CD4-positive, alpha-beta T cell treated with Interleukin-6 for 4 hours (primary cell): ENCODE data around the gene BDP1.
"Not testable (repeated sequence)": the region's sequence is repeated elsewhere in the genome, so short reads cannot be mapped to it uniquely, and the experiment has no call there.

Experiments used
- DNase-seq: peaks from one replicate; pipeline ENCODE4 v3.0.0-alpha.2; 2020; ENCODE audit warnings: mixed read lengths

The BDP1 gene

GRCh38 chr5:71460693-71461092 lies 5.2 kb downstream of the BDP1 start:
- DNase-seq, result no peak

DNA sequence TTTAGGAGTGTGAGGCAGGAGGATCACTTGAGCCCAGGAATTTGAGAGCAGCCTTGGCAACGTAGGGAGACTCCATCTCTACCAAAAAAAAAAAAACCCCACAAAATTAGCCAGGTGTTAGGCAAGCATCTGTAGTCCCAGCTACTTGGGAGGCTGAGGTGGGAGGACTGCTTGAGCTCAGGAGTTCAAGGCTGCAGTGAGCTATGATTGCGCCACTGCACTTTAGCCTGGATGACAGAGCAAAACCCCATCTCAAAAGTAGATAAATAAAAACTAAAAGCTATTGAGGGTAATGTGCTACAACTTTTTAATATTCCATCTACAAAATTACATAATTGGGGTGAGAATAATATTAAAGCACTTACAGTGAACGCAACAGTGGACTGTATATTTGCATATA lies 5.9 kb downstream of the BDP1 start:
- DNase-seq, result no peak

DNA sequence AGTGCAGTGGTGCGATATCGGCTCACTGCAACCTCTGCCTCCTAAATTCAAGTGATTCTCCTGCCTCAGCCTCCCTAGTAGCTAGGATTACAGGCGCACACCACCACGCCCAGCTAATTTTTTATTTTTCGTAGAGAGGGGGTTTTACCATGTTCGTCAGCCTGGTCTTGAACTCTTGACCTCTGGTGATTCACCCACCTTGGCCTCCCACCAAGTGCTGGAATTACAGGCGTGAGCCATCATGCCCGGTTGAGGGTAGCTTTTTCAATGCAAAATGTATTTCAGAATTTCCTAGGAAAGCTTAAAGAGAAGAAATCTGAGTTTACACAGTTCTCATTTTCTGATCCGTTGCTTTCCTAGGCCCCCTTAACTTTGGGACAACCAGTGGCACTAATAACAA lies 15.7 kb downstream of the BDP1 start:
- DNase-seq, result no peak

- no peak for DNase-seq
These were observed 20.4 kb downstream of the BDP1 start for GRCh38 chr5:71475788-71476384.

DNA sequence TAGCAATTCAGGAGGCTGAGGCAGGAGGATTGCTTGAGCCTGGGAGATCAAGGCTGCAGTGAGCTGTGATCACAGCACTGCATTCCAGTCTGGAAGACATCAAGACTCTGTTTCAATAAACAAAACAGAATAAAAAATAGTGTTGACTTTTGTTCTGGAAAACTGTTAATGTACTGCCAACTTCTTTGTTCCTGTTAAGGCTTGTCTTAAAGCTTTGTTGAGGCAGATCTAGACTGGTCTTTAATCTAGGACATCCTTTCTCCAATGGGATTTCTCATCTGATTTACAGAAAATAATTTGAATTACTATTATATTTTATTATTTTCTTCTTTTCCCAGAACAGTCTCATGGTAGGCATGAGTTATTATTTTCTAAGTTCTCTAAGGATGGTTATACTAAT lies 26.0 kb downstream of the BDP1 start:
- no peak for DNase-seq

GRCh38 chr5:71482132-71482531 lies 26.7 kb downstream of the BDP1 start:
- no peak for DNase-seq

DNA sequence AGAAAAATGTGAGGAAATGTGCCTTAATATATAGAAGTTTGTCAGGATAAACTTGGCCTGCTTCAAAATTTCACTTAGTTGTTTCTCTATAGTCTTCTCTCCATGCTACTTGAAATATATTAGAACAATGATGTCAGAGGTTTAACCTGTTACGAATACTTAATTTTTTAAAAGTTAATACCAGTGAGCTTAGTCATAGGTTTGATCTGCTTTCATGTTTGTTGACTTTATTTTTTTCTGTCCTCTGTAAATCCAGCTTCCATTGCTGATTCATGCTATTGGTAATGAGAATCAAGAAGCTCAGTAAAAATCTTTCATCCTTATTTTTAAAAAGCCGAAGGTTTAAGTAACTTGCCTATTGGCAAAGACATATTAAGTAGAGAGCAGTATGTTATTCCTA lies 27.9 kb downstream of the BDP1 start:
- DNase-seq, result no peak

DNA sequence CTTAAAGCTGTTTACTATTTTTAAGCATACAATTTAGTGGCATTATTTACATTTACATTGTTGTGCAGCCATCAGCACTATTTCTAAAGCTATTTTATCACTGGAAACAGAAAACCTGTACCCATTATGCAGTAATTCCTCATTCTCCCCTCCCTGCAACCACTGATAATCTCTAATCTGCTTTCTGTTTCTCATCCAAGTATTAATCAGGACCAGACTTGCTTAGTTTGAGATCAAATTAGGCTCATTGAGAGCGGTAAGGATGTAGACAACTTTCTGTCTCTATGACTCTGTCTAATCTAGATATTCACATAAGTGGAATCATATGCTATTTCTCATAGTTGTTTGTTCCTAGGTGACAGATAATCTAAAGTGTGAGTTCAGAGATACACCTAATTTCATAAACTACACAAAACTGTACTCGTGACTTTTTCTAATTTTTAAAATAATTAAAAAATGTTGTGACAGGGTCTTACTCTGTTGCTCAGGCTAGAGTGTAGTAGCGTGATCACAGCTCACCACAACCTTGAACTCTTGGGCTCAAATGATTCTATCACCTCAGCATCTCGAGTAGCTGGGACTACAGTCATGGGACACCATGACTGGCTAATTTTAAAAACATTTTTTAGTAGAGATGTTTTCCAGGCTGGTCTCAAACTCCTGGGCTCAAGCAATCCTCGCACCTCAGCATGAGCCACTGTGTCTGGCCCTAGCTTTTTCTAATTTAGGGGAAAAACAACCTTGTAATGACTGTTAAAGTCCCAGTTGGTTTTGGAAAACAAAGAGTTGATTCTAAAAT lies 37.6 kb downstream of the BDP1 start:
- DNase-seq, result no peak

- DNase-seq, result not testable (repeated sequence)
These were observed 38.8 kb downstream of the BDP1 start for GRCh38 chr5:71494202-71494601.

DNA sequence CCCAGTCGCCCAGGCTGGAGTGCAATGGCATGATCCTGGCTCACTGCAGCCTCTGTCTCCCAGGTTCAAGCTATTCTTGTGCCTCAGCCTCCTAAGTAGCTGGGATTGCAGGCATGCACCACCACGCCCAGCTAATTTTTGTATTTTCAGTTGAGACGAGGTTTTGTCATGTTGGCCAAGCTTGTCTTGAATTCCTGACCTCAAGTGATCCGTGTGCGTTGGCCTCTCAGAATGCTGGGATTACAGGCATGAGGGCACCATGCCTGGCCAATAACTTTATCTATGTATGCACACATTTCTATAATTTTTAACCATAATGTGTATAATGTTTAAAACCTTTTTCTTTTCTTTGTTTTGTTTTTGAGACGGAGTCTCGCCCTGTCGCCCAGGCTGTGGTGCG lies 43.3 kb downstream of the BDP1 start:
- not testable (repeated sequence) for DNase-seq

- no peak for DNase-seq
These were observed 48.1 kb downstream of the BDP1 start for GRCh38 chr5:71503536-71503935.

DNA sequence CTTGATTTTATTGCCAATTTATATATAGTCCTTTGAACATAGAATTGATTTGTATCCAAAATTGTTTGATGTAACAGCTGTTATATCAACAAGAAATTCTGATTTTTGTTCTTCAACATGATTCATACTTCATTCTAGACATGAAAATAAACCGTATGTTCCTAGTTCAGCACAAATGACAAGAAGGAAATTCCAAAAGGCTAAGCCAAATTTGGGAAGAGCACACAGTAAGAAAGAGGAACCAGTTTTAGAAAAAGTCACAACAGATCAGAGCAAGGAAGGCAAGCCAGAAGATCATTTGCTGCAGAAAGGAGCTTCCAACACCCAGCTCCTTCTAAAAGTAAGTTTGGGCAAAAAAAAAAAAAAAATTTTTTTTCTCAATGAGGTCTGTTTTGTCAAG lies 66.7 kb downstream of the BDP1 start:
- no peak for DNase-seq

DNA sequence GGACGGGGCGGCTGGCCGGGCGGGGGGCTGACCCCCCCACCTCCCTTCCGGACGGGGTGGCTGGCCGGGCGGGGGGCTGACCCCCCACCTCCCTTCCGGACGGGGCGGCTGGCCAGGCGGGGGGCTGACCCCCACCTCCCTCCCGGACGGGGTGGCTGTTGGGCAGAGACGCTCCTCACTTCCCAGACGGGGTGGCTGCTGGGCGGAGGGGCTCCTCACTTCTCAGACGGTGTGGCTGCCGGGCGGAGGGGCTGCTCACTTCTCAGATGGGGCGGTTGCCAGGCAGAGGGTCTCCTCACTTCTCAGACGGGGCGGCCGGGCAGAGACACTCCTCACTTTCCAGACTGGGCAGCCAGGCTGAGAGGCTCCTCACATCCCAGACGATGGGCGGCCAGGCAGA lies 70.2 kb downstream of the BDP1 start:
- DNase-seq, result not testable (repeated sequence)

DNA sequence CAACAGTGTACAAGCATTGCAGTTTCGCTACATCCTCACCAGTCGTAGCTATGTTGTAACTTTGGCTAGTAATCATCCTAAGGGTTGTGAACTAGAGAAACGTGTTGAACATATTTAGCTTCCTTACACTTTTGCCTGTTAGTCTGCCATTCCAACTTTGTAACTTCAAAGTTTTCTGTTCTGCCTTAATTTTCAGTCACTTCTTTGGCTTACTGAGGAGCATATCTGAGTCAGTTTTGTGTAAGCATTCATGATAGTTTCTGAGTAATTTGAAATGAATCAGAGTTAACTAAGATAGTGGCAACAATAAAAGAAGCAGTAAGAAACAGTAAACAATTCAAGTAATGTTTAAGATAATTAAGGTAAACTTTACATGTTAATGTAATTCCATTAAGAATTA lies 72.8 kb downstream of the BDP1 start:
- no peak for DNase-seq

GRCh38 chr5:71529682-71530081 lies 74.2 kb downstream of the BDP1 start:
- no peak for DNase-seq

DNA sequence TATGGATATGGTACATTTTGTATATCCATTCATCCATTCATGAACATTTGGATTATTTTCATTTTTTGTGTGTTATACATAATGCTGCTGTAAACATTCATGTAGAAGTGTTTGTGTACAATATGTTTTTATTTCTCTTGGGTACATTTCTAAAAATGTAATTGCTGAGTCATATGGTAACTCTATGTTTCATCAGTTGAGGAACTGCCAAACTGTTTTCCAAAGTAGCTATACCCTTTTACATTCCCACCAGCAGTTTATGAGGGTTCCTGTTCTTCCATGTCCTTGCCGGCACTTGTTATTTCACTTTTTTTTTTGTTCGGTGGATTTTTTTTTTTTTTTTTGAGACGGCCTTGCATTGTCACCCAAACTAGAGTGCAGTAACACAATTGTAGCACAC lies 77.7 kb downstream of the BDP1 start:
- DNase-seq, result no peak

- no peak for DNase-seq
These were observed 78.2 kb downstream of the BDP1 start for GRCh38 chr5:71533615-71534014.

DNA sequence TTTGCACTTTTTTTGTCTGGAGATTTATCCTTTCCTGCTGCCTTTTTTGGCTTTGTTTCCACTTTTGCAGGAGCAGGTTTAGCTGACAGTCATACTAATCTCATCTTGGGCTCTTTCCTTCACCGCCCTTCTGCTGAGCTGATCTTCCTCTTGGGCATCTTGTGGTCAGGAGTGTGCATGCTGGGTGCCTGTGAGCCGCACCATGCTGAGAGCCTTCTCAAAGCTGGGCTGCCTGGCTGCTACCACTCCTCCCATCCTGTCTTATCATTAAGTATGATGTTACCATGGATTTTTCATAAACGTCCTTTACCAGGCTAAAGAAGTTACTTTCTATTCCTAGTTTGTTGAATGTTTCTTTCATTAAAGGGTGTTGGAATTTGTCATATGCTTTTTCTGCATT lies 82.2 kb downstream of the BDP1 start:
- no peak for DNase-seq

GRCh38 chr5:71550885-71551284 lies 95.4 kb downstream of the BDP1 start:
- not testable (repeated sequence) for DNase-seq

- not testable (repeated sequence) for DNase-seq
These were observed 96.1 kb downstream of the BDP1 start for GRCh38 chr5:71551582-71551981.

DNA sequence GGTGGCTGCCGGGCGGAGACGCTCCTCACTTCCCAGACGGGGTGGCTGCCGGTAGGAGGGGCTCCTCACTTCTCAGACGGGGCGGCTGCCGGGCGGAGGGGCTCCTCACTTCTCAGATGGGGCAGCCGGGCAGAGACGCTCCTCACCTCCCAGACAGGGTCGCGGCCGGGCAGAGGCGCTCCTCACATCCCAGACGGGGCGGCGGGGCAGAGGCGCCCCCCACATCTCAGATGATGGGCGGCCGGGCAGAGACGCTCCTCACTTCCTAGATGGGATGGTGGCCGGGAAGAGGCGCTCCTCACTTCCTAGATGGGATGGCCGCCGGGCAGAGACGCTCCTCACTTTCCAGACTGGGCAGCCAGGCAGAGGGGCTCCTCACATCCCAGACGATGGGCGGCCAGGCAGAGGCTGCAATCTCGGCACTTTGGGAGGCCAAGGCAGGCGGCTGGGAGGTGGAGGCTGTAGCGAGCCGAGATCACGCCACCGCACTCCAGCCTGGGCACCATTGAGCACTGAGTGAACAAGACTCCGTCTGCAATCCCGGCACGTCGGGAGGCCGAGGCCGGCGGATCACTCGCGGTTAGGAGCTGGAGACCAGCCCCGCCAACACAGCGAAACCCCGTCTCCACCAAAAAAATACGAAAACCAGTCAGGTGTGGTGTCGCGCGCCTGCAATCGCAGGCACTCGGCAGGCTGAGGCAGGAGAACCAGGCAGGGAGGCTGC lies 96.7 kb downstream of the BDP1 start:
- not testable (repeated sequence) for DNase-seq

GRCh38 chr5:71563161-71563560 lies 107.7 kb downstream of the BDP1 start:
- no peak for DNase-seq

GRCh38 chr5:71564895-71565294 lies 109.4 kb downstream of the BDP1 start:
- no peak for DNase-seq
